T1000 (cell line): Measurements from ENCODE around the gene MEF2C.
"Not testable (repeated sequence)": the region's sequence is repeated elsewhere in the genome, so short reads cannot be mapped to it uniquely, and the experiment has no call there.

ENCODE experiments used
- DNase-seq: peaks from one replicate; lab custom pipeline; 2025; ENCODE audit warnings: mixed read lengths; lab: John Stamatoyannopoulos, UW

Gene MEF2C

DNA sequence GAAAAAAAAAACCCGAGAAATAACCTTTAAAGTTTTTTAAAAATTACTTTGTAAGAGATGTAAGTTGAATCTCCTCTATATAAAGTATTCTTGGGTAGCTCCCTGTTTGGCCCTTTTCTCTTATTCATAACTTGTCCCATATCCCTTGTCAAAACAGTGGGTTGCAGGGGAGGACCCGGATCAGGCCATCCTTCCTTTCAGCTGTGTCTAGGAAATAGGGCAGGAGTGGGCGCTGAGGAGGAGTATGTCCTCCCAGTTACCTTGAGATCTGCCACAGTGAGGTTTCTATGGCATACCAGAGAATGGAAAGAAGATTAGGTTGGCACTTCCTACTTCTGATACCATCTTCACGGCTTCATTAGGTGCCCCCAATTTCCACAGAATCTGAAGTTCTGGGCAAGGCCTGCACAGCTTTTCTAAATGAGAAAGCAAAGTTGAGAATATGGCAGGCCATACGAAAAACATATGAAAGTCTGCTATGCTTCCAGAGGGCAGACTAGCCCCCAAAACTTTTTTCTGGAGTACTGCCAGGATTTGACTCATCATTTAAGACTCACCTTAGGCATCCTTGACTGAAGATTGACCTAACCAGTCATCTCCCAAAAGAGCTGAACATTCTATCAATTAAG is 20.3 kb downstream of the MEF2C start:
- no peak for DNase-seq

DNA sequence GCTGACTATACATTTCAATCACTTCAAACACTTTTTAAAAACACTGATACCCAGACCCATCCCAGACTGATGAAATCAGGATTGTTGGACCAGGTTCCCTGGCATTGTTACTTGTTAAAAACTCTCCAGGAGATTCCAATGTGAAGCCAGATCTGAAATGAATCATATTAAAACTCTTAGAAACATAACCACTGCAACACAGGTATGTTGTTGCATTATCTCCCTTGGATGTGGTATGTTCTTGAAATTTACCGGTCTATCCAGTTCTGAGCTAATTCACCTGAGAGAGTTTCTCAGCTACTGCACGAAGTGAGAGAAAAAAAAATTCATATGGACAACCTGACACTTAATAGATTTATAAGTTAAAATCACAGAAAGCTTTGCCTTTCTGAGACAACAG is 21.8 kb downstream of the MEF2C start:
- no peak for DNase-seq

DNA sequence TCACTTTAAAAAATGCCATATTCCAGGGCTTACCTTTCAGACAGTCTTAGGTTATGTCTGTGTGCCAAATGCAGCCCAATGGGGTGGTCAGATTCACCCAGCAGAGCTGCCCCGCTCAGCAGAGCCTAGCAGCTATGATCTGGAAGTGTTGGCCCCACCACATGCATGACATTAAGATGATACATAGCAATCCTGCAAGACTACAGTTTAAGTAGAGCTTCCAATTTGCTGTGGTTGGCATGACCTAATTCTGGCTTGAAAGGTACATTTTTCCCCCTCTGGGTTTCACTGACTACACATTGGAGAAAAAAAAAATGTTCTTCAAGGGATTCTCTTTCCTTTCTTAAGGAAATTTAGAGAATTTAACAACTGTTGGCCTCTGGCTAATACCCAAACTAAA is 22.5 kb downstream of the MEF2C start:
- DNase-seq: no peak

DNA sequence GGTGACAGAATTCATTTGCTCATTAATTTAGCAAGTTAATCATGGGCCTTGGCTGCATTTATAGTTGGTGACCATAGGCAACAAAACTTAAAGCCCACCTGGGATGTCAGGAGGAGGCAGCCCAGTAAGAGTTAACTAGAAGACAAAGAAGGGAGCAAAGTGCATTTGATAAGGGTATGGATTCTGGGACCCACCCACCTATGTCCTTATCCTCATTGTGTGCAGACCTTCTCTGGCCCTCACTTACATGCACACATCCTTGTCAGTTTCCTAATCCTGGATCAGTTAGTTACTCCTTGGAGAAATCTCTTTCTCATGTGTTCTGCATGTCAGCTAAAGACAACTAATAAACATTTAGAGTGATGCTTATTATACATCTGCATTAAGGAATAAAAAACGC is 24.6 kb downstream of the MEF2C start:
- DNase-seq: no peak

DNA sequence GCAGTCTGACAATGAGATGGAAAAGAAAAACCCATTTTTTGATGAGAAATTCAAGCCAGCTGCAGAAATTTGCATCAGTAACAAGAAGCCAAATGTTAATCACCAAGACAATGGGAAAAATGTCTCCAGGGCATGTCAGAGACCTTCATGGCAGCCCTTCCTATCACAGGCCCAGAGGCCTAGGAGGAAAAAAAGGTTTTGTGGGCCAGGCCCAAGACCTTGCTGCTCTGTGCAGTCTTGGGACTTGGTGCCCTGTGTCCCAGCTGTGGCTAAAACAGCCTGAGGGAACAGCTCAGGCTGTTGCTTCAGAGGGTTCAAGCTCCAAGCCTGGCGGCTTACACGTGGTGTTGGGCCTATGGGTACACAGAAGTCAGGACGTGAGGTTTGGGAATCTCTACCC is 26.6 kb downstream of the MEF2C start:
- DNase-seq: not testable (repeated sequence)

DNA sequence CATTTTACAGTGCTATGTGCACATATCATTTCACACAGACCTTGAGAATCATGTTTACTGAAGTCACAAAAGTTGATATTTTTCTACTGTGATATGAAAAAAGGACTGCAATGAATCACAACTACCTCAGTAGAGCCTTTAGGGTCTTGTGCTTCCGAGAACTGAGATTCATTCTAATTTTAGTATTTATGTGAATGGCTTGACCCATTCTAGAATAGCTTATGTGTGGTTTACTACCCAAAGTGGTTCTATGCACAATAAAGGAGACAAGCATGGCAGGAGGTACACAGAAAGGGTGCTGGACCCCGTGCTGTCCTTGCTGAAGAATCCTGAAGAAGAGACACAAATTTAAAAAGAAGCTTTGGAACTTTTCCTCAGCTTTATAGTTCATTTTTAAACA is 28.2 kb downstream of the MEF2C start:
- DNase-seq: no peak

DNA sequence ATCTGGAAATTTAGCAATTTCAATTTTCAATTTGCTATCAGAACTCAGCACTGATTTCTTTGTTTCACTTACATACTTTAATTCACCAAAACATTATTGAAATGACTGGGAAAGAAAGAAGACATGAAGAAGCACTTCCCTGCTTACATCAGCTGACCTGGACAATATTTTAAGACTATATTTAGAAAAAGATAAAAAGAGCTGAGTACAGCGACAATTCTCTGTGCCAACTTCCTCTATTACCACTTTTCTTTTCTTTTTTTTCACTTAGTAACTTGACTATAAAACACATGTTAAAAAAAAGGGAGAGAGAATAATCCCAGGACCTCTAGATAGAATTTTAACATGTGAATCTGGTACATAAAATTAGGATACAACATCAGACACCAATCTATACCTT is 35.6 kb downstream of the MEF2C start:
- DNase-seq: no peak

DNA sequence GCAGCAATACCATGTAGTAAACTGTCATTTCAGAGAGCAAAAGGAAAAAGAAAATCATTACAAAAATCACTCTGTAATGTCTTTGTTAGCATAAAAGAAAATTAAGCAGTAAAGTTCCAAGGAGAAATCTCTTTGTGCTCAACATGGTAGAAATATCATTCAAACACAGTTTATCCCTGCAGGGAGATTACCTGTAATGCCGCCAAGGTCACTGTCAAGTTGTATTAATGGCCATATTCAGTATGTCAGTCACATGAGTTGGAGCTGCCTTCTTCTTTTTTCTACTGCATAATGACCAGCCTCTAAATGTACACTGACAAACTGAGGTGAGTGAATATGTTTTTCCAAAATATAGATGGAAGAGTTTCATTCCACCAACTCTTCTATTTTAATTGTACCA is 36.5 kb downstream of the MEF2C start:
- DNase-seq: no peak

DNA sequence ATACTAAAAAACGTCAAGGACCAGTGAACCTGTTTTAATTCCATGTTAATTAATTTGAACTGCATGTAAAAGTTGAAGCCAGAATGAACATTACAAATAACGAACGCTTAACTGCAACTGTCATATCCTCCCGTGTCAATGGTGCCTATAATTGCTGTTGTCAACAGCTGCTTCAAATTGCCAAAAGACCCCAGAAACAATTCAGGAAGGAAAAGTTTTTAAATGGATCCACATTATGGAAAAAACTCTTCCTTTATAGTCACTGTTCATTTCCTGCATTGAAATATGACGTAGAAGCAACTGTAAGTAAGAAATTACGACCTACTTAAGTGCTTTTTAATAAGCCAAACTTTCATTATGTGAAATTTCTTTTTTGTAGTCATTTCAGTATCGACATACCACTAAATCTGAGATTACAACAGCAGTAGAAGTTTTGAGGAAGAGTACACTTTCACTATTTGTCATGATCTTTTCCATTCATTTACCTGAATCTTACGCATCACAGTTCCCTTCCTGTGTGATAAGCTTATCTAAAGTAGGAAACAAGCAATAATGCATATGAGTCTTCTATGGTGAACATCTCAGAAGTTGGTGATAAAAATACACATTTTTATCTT is 37.8 kb downstream of the MEF2C start:
- no peak for DNase-seq

DNA sequence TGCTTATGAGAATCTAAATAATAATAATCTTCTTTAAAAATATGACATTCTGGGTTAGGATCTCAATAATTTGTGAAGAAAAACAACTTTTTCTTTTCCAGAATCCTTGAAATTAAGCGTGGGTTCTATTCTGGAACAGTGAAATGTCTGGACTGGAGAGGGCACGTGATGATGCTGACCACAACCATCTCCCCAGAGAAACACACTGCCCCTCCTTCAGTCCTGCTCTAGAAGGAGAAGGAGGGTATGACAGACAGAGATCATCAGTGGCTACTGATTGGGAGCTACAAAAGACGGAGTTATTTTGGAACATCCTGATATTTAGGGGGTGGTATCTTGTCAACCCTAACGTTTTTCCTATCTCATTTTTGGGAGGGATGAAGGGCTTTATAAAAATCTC is 40.2 kb downstream of the MEF2C start:
- no peak for DNase-seq

DNA sequence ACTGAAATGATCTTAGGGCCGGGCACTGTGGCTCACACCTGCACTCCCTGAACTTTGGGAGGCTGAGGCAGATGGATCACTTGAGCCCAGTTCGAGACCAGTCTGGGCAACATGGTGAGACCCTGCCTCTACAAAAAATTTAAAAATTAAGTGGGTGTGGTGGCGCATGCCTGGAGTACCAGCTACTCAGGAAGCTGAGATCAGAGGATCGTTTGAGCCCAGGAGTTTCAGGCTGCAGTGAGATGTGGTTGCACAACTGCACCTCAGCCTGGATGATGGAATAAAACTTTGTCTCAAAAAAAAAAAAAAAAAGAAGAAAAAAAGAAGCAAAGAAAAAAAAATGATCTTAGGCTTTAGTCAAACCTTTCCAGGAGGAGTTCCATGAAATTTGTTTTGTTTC is 41.8 kb downstream of the MEF2C start:
- no peak for DNase-seq

DNA sequence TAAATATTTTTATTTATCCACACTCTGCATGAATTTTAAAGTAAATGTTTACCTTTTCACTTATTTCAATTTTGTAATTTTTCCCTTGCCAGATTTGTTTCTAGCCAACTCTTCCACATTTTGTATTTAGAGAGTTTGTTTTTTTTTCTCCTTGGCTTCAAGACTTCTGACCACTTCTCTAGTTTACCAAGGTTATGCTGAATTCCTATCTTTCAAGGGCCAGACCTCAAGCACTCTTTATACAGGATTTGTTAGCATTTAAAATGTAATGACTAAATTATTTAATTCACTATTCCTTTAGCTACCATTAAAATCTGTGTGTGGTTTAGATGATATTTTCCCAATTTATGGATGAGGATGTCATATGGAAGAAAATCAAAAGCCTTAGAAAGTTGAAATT is 42.5 kb downstream of the MEF2C start:
- no peak for DNase-seq

DNA sequence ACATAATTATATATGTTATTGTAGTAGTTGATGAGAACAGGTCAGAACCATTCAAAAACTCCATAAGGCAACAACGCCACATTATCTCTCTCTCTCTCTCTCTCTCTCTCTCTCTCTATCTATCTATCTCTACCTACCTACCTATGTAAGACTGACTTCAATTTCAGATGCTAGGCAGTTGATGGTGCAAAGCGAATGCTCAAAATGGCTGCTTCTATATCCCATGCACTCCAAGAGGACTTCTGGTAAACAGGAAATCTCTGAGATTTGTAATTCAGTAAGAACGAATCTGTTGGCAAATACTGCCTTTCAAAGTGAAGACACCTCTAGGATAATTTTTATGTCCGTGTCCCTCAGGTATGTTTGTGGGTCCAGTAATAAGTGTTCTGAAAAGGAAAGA is 43.7 kb downstream of the MEF2C start:
- DNase-seq: no peak

DNA sequence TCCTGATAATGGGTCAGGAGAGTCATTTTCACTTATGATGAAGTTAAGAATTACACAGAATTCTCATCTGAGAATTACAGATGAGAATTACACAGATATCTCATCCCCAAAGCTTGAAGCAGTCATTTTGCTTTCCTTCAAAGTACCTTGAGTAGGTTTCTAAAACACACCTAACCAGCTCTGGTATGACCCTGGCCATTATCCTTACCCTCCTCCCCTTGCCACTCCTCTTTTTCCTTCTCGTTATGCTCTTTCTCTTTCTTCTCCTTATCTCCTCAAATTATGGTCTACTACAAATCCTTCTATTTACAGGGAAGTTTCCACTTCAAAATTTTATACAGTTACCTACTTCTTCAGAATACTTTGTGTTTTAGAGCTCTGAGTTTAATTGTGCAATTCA is 44.5 kb downstream of the MEF2C start:
- DNase-seq: no peak

DNA sequence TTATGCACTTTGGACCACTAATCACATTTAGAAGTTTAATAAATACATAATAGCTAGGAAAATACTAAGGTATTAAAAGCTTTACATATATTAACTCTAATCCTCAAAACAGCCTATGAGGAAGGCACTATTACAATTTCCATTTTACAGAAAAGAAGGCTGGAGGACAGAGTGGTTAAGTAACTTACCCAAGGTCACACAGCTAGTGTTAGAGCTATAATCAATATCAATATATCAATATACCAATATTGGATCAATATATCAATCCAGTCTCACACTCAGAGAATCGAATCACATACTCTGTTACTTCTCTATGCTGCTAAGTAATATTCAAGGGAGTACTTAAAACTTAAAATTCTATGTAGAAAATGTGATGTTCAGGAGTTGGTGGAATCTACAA is 45.2 kb downstream of the MEF2C start:
- DNase-seq: no peak

DNA sequence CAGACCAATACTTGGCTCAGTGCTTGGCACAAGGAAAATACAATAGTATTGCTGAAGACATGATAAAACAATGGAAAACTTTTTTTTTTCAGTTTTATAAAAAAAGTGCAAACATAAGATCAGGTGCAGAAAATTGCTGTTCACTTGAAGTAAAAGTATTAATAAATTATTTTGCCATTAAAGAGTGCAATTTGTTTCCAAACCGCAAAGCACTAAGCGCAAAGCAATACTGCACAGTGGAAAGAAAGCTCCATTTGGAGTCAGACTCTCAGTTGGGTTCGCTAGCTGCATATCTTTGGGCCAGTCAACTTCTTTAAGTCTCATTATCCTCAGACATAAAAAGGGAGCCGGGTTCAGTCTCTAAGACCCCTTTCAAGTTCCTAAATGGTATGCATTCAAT is 45.8 kb downstream of the MEF2C start:
- DNase-seq: no peak

DNA sequence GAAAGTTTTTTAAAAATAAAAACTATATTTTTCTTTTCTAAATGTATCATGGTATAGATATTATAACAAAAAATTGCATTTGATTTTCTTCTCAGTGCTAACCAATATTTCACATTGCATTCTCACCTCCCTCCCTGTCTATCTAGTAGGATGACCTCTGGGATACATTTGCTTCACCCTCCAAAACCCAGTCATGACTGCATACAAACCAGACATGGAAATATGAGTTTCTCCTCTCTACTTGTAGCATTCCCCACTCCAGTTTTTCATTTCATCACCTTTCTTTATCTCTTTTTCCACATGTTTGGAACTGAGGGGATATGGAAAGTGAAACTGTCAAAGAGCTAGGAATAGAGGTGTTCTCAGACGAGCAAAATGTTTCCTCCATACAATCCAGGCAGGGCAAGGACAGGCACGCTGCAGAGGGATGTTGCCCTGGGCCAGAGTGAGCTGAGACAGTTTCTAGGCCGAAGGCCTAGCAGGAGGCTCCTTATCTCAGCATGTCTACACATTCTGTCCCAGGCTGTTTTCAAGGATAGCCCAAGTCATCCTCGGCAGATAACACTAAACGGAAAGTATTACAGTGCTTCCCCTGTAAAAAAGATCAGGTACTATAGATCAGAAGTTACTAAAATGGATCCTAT is 46.7 kb downstream of the MEF2C start:
- no peak for DNase-seq

DNA sequence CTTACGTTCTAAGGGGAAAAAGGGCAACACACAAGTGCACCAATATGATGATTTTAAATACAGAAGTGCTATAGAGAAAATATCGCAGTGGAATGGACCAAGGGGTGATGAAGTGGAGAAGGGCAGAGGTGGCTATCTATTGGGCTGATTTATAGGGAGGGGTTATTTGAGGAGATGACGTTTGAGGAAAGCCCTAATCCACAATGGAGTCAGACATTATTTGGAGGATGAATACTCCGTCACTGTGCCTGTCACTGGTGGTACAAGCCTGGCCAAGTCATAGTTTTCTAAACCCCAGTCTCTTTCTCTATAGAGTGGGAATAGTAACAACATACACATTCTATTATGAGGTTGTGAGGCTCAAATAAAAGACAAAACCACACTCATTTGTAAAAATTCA is 48.5 kb downstream of the MEF2C start:
- DNase-seq: no peak

DNA sequence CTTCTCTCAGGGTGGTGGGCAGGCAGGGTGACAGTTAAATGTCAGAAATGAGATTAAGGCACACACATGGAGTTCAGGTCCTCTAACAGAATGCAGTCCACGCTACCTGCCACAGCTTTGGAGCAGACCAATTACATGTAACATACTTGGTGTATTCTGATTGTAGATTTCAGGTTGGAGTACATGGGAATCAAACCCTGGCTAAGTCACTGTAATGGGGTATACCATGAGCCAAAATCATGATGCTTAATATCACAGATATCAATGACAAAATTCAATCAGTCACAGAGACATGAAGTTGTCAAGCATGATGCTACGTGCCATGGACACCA is 48.9 kb downstream of the MEF2C start:
- no peak for DNase-seq

DNA sequence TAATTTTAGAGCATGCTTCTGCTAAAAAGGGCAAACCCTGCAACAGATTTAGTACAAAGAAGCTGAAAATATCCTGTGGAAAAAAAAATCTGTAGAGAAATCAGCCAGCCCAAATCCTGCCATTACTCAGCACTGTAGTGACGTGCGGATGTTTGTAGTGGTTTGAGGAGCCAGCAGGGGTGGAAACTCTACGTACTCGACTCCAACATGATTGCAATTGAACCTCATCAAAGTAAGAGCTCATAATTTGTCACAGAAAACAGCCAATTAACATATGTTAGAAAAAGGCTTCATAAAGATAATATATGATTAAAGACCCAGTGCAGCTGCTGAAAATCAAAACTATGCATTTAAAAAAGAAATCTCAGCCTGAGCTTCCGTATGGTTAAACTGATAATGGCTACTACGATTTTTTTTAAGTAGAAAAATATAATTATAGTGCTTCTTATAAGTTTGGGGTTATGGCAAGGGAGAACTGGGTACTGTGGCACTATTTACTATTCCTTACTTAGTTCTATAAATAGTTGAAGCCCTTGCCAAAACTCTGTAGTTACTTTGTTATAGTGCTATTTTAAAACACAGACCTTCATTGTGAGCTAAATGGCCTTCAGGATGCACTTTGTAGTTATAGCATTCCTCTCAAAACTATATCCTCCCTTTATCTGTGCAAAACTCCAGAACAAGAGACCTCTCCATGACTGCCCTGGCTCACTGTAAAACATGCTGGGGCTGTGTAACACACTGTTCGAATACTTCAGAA is 49.4 kb downstream of the MEF2C start:
- no peak for DNase-seq

DNA sequence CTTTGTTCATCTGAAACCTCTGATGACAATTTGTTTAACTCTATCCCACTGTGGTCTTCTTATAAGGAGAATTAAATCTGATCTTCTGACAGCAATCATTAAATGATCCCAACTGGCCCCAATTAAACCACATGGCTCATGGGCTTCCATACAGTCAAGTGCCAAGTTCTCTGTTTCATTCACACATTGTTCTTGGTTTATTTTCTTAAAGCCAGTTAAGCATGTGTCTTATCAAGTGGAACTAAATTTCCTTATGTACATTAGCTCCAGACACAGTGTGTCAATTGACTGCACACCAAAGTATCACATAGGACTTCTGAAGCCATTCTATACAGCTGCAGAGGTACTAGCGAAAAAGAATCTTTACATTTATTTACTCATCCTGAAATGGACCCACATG is 51.2 kb downstream of the MEF2C start:
- DNase-seq: no peak

DNA sequence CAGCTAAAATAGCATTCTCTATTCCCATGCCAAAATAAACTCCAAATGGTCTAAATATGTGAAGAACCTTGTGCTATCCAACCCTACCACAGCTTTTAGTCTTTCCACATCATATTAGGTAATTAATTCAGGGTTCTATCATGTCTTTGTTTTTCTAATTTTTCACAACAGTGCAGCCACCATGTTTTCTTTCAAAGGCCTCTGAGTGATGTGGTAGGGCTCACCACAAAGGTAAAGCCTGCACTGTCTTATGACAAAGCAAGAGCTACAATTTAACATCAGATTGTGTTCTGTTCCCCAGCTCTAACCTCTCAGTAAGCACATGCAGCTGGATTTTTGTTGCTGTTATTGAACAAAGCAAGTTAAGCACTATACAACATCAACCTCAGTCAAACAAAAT is 52.4 kb downstream of the MEF2C start:
- no peak for DNase-seq

DNA sequence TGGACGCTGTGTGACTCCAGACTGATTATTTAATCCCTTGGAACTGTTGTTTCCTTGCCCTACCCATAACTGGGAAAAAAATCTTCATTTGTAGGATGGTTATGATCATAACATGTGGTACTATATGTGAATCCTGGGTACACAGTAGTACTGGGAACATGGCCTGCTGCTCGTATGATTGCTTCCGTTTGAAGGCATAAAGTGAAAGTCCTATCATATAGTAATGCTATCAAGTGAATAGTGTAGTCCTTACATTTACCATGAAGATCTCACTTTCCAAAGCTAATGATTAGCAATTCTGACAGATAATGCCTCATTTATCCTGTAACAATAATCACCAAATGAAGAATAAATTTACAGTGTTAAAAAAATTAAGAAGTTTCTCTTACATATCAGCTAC is 53.2 kb downstream of the MEF2C start:
- DNase-seq: no peak
